Muscle layer of duodenum (tissue), 2 donors: ENCODE results near the gene SSPN.

ENCODE experiments used
- H3K27ac ChIP-seq: one replicate; pipeline ENCODE4 v1.7.0; 2013; ENCODE audit warnings: mild to moderate bottlenecking, low read length
- H3K27me3 ChIP-seq: one replicate; pipeline ENCODE4 v1.7.0; 2013; ENCODE audit warnings: low read depth, mild to moderate bottlenecking, control low read depth, low read length
- H3K36me3 ChIP-seq, 2 donors: one replicate each; pipeline ENCODE4 v1.7.0; 2013; ENCODE audit warnings: low read length in 2 of 2, control low read depth in 1 of 2, mild to moderate bottlenecking in 1 of 2; ENCODE audit not compliant: insufficient read depth in 2 of 2, control insufficient read depth in 1 of 2
- H3K4me1 ChIP-seq, 2 donors: one replicate each; pipeline ENCODE4 v1.7.0; 2013; ENCODE audit warnings: low read length in 2 of 2, mild to moderate bottlenecking in 2 of 2, control low read depth in 1 of 2, moderate library complexity in 1 of 2; ENCODE audit not compliant: insufficient read depth in 2 of 2, control insufficient read depth in 1 of 2
- H3K4me3 ChIP-seq, 2 donors: one replicate each; pipeline ENCODE4 v1.7.0; 2013; ENCODE audit warnings: low read length in 2 of 2, low read depth in 1 of 2, mild to moderate bottlenecking in 1 of 2
- H3K9me3 ChIP-seq, 2 donors: one replicate each; pipeline ENCODE4 v1.7.0; 2013; ENCODE audit warnings: low read length in 2 of 2, control low read depth in 1 of 2, mild to moderate bottlenecking in 1 of 2; ENCODE audit not compliant: control insufficient read depth in 1 of 2
- donor health status: healthy.

The SSPN gene

DNA sequence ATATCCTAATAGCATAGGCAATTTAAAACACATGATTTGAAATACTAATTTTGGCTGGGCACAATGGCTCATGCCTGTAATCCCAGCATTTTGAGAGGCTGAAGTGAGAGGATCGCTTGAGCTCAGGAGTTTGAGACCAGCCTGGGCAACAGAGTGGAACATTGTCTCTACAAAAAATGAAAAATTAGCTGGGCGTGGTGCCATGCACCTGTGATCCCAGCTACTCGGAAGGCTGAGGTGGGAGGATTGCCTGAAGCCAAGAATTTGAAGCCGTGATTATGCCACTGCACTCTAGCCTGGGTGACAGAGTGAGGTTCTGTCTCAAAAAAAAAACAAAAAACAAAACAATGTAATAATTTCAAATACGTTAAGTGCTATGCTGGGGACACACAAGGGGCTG lies 83.3 kb downstream of the SSPN start:
- Histone ChIP-seq H3K9me3 (no peaks in the 10 kb centered on the region), H3K27me3 (no peaks in the 10 kb centered on the region), H3K27ac (no peak overlapping the region), H3K4me3 (no peak overlapping the region), H3K36me3 (no peaks in the 10 kb centered on the region), H3K4me1 (peaks cover 9% of the 10 kb centered on the region in 2 donors)

DNA sequence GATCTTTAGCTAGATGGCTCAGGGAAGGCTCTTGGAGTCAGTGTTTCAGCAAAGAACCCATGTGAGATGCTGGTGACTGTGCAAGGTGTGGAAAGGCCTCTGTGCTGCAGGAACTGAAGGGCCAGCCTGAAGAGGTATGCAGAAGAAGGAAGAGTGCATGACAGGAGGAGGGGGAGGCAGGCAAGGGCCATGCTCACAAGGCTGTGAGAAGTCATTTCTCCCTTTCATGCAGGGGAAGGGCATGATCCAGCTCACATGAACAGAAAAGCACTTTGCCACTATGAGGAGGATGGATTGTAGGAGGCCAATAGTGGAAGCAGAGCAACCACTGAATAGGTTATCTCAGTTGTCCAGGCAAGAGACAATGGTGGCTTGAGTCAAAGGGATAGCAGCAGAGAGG lies 83.7 kb downstream of the SSPN start:
- no peaks in the 10 kb centered on the region for H3K9me3 ChIP-seq
- H3K4me1 ChIP-seq: peaks cover 5 to 9% of the 10 kb centered on the region in 2 donors
- no peaks in the 10 kb centered on the region for H3K27me3 ChIP-seq
- H3K27ac ChIP-seq: no peak overlapping the region
- H3K4me3 ChIP-seq: no peak overlapping the region
- H3K36me3 ChIP-seq: no peaks in the 10 kb centered on the region

DNA sequence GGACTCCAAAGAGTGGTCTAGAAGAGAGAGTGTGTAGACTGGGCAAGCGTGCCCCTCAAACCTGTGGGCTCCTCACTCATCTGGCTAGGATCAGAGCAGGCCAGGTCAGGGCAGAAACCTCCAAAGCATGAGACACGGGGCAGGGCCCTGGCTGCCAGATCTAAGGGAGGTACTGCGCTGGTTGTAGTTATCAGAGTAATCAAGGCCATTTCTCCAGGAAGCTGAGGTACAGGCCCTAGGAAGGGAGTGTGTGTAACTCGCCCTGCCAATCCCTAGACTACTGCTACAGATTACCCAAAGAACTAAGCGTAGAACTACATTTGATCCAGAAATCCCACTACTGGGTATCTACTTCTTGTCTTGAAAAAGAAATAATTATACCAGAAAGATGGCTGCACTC lies 84.5 kb downstream of the SSPN start:
- H3K36me3 ChIP-seq: no peaks in the 10 kb centered on the region
- no peaks in the 10 kb centered on the region for H3K27me3 ChIP-seq
- no peaks in the 10 kb centered on the region for H3K9me3 ChIP-seq
- no peak overlapping the region for H3K27ac ChIP-seq
- peaks cover 0 to 2% of the 10 kb centered on the region in 2 donors for H3K4me1 ChIP-seq
- no peak overlapping the region for H3K4me3 ChIP-seq

DNA sequence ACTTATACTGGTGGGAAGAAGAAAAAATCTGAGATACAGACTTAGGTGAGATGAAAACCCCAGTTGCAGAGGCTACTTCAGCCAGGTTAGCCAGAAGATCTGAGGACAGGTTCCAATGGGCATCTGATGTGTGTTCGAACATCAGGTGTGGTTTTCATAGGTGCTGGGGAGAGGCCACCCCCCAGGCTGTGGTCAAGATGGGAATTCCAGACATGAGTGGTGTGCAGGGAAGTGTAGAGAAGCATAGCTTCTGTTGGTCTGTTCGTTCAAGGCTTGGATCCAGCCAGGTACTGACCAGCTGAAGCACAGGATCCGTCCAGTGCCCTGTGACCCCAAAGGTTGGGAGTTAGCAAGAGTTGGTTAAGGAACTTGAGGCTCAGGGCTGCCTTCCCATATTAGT lies 85.5 kb downstream of the SSPN start:
- no peaks in the 10 kb centered on the region for H3K9me3 ChIP-seq
- H3K4me3 ChIP-seq: no peak overlapping the region
- no peak overlapping the region for H3K27ac ChIP-seq
- no peaks in the 10 kb centered on the region for H3K4me1 ChIP-seq
- no peaks in the 10 kb centered on the region for H3K27me3 ChIP-seq
- H3K36me3 ChIP-seq: no peaks in the 10 kb centered on the region

DNA sequence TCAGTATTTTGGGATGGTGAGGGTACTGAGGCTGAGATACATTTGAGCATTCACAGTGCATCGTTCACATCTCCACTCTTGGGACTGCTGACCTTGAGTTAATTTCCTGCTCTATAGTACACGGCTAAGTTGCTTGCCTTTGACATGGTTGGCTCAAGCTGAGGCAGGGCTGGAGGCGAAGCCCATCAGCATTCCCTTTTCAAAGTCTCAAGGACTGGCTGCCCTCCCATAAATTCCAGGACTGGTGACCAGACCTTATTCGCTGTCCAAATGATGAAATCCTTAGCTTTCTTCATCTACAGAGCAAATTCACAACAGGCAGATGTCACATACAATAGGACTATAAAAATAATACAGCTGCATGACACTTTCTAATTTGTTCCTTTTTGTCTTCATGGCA lies 85.9 kb downstream of the SSPN start:
- H3K27ac ChIP-seq: no peak overlapping the region
- no peak overlapping the region for H3K4me3 ChIP-seq
- H3K36me3 ChIP-seq: no peaks in the 10 kb centered on the region
- no peaks in the 10 kb centered on the region for H3K4me1 ChIP-seq
- H3K27me3 ChIP-seq: no peaks in the 10 kb centered on the region
- no peaks in the 10 kb centered on the region for H3K9me3 ChIP-seq

DNA sequence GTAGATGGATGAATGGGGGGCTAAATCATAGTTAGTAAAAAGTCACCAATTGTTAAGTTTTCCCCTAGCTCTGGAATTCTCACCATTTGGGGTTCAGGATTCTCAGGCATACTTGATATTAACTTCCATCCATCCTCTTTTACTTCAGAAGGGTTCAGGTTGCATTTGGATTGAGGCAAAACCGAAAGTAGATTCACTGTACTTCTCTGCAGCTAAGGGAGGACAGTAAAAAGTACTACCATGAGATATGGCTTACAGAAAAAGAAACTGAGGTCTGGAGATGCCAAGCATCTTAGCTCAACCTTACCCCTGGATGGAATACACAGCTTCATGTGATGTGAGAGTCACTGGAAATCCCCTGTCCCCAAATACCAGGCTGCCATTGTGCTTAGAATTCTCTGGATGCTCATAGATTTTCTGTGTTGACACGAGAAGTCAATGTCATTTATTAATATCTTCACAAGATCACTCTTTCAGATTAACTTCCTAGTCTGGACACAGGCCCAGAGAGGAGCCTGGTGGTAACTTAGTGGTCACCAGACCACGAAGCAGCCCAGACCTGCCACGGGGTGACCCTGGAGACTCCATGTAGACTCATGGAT lies 87.1 kb downstream of the SSPN start:
- no peak overlapping the region for H3K27ac ChIP-seq
- H3K36me3 ChIP-seq: no peaks in the 10 kb centered on the region
- H3K4me3 ChIP-seq: no peak overlapping the region

DNA sequence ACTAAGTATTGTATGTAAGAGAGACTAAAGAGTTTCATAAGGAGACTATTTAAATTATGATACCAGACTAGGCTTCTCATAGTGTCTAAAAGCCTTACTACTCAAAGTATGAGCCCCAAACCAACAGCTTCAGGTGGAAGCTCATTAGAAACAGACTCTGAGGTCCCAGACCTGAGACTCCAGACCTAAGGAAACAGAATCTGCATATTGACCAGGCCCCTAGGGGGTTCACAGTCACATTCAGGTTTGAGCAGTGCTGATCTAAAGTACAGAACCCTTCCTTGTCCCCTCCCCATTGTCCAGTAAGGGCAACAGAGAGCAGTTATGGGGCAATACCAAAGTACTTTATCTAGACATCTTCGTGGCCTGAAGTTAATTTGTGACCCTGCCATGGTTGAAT lies 87.7 kb downstream of the SSPN start:
- Histone ChIP-seq H3K36me3 (no peaks in the 10 kb centered on the region), H3K4me1 (no peaks in the 10 kb centered on the region), H3K27me3 (no peaks in the 10 kb centered on the region), H3K4me3 (no peak overlapping the region), H3K9me3 (no peaks in the 10 kb centered on the region), H3K27ac (no peak overlapping the region)

More for the DNA sequence above, 87.1 kb downstream of the SSPN start:
- no peaks in the 10 kb centered on the region for H3K4me1 ChIP-seq
- no peaks in the 10 kb centered on the region for H3K9me3 ChIP-seq
- no peaks in the 10 kb centered on the region for H3K27me3 ChIP-seq

DNA sequence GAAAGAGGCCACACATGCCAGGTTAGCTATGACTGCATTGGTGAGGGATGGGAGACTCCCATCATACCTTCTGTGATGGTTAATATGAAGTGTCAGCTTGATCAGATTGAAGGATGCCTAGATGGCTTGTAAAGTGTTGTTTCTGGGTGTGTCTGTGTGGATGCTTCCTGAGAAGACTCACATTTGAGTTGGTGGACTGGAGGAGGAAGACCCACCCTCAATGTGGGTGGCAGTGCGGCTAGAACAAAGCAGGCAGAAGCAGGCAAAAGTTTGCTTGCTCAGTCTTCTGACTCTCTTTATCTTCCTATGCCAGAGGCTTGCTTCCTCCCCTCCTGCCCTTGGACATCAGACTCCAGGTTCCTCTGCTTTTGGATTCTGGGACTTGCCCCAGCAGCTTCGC lies 88.2 kb downstream of the SSPN start:
- H3K27ac ChIP-seq: no peak overlapping the region
- no peaks in the 10 kb centered on the region for H3K4me1 ChIP-seq
- no peaks in the 10 kb centered on the region for H3K27me3 ChIP-seq
- H3K4me3 ChIP-seq: no peak overlapping the region
- H3K36me3 ChIP-seq: no peaks in the 10 kb centered on the region
- no peaks in the 10 kb centered on the region for H3K9me3 ChIP-seq

DNA sequence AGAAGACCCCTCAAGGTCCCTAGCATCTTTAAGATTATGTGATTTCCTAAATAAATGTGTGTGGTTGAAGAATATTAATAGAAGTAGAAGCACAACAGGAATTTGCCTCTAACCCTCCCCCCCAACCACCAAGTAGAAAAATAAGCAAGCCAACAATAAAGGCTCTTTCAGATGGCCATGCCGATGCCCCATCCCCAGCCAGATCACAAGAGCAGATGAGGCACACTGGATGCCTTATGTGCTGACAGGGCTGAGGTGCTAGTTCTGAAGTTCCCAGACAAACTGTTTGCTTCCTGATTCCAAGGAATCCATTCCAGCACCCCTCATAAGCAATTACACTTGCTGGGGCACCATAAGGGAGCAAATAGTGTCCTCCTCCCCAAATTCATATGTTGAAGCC lies 90.0 kb downstream of the SSPN start:
- Histone ChIP-seq H3K9me3 (no peaks in the 10 kb centered on the region), H3K4me3 (no peak overlapping the region), H3K36me3 (no peaks in the 10 kb centered on the region), H3K27me3 (no peaks in the 10 kb centered on the region), H3K4me1 (no peaks in the 10 kb centered on the region), H3K27ac (no peak overlapping the region)

DNA sequence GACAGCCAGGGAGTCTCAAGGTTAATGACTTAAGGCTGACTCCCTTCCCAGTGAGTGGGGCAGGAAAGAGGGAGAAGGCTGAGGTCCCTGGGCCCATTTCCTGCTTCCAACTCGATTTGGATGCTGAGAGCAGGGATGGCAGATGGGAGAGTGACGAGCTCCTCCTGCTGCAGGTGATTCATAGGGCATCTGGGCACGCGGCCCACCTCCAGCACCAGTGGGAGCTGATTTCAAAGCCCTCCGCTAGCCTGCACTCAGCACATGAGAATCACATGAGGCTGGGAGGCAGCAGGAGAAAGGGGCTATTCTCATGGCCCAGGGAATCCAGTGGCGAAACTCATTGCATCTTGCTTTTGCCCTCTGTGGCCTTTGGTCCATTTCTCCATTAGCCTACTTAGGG lies 90.8 kb downstream of the SSPN start:
- H3K27ac ChIP-seq: no peak overlapping the region
- no peaks in the 10 kb centered on the region for H3K27me3 ChIP-seq
- no peaks in the 10 kb centered on the region for H3K36me3 ChIP-seq
- no peaks in the 10 kb centered on the region for H3K4me1 ChIP-seq
- no peaks in the 10 kb centered on the region for H3K9me3 ChIP-seq
- H3K4me3 ChIP-seq: no peak overlapping the region

DNA sequence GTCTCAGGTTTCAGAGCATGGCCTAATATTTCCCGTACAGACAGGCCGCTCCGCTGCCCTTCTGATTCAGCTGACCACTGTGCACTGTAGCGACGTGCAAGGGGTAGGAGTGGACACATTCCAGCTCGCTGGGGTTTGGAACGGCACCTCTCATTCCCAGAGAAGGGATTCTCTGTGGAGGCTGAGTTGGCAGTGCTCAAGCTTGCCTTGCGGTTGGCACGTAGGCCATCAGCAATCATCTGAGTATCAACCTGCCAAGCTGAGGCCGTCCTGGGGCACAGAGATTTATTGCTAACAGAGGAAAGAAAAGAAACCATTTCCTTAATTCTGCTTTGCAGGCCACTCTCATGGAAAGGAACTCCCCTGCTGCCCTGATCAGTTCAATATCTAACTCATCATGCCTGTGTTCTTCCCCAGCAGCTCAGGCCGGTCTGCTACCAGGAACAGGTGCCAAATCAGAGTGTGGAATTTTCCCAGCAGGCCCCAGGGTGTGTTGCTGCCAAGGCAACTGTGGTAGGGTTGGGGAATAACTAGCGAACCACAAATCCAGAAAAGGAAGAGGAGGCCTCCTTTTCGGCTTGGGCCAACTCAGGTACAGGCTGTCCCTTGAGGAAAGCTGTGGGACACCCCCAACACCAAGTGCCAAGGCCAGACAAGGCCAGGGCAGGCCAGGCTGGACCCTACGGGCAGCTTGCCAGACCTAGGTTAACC lies 92.5 kb downstream of the SSPN start:
- H3K27me3 ChIP-seq: no peaks in the 10 kb centered on the region
- no peaks in the 10 kb centered on the region for H3K36me3 ChIP-seq
- no peaks in the 10 kb centered on the region for H3K4me1 ChIP-seq
- no peaks in the 10 kb centered on the region for H3K9me3 ChIP-seq
- H3K4me3 ChIP-seq: no peak overlapping the region
- no peak overlapping the region for H3K27ac ChIP-seq

DNA sequence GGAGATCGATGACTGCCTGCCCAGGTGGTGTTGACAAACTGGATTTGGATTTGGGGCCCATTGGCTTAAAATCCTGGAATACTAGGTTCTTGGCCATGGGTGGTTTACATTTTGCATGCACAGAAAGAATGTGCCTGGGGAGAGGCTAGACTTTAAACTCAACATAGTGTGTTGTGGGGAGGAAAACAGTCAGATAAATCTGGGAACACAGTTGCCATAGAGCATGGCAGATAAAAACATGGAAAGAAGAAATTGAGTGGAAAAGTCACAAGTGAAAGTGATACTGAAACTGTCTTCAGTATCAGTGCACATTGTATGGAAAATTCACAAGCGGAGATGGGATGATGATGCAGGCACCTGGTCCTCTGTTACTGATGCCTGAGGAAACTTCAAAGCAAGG lies 95.2 kb downstream of the SSPN start:
- no peak overlapping the region for H3K4me3 ChIP-seq
- H3K27ac ChIP-seq: no peak overlapping the region
- no peaks in the 10 kb centered on the region for H3K4me1 ChIP-seq
- no peaks in the 10 kb centered on the region for H3K9me3 ChIP-seq
- H3K36me3 ChIP-seq: no peaks in the 10 kb centered on the region
- H3K27me3 ChIP-seq: no peaks in the 10 kb centered on the region
